Kasumi-1 (cell line): Measurements from ENCODE around the gene LTBP1.
A peak's percentile ranks its signal among the peaks of the same experiment; 100 is the strongest.
"Not testable (repeated sequence)": the region's sequence is repeated elsewhere in the genome, so short reads cannot be mapped to it uniquely, and the experiment has no call there.

ENCODE experiments used
- DNase-seq, 2 experiments: peaks; one replicate each; lab custom pipeline; 2025; lab: John Stamatoyannopoulos, UW

LTBP1 gene

DNA sequence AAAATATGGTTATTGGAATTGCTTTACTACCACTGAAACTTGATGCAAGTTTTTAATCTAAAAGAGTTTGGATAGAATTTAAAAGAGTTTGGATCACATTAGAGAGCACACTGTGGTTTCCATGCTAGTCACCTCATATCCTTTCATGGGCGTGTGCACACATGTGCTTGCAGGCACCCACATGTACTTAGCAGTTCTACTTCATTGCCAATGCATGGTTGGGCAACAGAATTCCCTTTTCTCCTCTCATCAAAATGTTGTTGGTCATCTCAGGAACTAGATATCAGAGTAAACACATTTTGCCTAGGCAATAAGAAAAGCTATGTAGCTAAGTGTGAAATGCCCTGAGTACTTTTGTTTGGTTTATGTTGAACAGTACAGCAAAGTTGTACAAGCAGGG is 275.6 kb downstream of the LTBP1 start:
- DNase-seq, result no peak

DNA sequence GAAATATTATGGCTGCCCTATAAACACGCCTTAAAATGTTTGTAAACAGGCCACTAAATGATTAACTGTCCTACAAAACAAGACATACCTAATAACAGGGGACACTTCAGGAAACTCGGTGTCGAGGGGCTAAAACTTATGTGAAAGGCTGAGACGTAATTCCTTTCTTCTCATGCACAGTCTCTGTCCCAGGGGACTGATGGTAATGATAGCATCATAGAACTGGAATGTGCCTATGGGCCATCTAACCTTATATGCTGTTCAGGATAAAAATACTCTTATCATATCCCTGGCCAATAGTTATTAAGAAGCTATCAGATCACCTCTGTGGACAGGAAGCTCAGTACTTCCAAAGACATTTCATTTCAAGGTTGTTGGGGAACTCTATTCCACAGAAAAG is 277.1 kb downstream of the LTBP1 start:
- DNase-seq, result no peak

DNA sequence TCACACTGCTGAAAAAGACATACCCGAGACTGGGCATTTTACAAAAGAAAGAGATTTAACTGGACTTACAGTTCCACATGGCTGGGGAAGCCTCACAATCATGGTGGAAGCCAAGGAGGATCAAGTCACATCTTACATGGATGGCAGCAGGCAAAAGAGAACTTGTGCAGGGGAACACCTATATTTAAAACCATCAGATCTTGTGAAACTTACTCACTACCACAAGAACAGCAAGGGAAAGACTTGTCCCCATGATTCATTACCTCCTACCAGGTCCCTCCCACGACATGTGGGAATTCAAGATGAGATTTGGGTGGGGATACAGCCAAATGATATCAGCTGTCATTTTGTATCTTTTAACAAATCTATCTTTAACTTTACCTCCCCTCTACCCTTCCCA is 278.6 kb downstream of the LTBP1 start:
- no peak for DNase-seq

DNA sequence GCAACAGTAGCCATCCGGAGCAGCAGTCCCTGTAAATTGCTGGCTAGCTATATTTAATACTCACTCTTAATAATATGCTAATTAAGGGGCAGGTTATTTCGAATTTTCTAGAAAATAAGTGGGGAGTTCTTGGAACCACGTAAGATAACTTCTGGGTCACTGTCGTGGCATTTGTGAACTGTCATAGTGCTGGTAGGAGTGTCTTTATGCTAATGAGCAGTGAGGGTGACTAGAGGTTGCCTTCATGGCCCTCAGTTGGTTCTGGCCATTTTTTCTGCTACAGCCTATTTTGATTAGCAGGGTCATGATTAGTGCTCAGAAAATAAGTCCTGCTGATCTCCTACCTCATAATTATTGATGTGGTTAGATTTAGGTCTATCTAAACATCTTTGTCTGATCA is 279.8 kb downstream of the LTBP1 start:
- DNase-seq, result no peak

DNA sequence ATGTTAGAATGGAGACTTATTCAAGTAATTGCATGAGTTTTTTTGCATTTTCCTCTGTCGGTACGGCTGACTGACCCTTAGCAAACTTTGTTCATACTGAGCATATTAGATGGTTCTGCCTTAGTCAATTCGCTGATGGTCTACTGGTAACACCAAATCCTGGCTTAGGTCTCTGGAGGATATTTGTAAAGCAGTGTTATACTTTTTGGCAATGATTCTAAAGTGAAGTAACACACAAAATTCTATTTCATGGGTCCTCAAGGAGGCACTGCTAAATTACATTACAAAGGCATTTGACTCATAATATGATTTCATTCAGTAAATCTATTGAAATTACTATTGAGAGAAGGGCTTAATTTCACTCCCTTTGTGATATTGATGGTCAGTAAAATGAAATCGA is 282.9 kb downstream of the LTBP1 start:
- DNase-seq, result no peak

DNA sequence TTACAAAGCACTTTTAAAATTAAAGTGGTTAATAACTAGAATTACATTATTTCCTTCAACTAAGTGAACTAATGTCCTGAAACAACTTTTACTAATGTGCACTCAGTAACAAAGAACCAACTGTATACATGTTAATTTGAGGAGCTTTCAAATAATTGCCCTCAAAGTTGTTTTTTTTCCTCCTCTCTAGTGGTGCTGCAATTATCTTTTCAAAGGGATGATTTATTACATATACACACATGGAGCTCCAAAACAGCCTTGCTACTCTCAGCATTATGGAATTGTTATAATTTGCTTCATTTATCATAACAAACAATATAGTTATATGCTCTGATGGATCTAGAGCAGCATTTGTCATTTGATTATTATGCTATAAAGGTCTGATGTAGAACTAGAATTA is 283.4 kb downstream of the LTBP1 start:
- no peak for DNase-seq

DNA sequence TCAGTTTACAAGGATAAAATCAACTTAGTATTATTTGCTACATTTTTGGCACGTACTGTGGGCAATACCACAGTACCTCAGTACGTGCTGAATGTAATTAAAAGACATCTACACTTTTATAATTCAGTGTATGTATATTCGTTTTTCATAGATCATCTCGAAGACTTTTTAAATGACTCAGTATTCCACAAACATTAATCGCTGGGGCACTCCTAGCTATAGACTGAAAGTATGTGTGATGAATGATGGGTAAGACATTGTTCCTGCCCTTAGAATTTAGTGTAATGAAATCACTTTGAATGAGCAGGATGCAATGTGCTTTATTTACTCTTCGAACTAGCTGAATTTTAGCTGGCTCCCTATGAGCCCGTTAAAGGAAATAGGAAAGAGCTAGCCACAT is 284.1 kb downstream of the LTBP1 start:
- no peak for DNase-seq

DNA sequence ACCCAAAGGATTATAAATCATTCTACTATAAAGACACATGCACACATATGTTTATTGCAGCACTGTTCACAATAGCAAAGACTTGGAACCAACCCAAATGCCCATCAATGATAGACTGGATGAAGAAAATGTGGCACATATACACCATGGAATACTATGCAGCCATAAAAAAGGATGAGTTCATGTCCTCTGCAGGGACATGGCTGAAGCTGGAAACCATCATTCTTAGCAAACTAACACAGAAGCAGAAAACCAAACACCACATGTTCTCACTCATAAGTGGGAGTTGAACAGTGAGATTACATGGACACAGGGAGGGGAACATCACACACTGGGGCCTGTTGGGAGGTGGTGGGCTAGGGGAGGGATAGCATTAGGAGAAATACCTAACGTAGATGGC is 288.8 kb downstream of the LTBP1 start:
- not testable (repeated sequence) for DNase-seq

DNA sequence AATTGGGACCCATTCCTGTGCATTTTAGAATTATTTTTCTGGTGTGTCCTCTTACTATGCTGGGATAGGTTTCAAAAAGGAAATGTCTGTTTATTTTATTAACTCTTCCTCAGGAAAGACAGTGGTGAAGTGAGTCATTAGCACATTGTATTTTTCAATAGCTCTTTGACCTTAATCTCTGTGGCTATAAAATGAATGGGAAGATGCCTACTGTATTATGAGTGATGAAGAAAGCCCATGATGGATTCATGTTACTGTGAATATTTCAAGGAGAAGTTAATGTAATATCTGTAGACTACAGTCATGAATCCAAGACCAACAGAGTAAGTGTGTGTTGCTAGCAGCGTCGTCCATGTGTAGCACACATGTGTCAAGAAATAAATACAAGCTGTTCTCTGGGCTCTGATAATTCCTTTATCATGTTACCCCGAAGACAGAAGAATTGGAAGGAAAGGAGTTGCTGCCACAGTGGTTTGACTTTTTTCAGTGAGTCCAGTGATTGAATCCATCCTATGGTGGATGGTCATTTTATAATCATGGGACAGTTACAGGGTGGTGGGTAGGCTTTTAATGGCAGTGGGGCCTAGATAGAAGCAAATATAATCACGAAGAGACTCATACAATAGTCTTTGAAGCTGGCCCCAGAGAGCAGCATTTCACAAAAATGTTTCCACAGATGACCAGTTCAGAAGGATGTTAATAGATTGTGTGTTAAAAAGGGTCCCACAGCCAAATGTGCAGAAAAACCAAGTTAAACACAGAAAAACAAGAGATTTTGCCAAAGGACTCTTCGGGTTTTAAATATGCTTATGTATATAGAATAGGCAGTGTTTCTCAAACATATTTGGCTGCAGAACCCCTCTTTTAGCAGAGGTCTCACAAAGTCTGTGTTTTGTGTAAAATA is 290.0 kb downstream of the LTBP1 start:
- peak; percentile 12 to 16 for DNase-seq

DNA sequence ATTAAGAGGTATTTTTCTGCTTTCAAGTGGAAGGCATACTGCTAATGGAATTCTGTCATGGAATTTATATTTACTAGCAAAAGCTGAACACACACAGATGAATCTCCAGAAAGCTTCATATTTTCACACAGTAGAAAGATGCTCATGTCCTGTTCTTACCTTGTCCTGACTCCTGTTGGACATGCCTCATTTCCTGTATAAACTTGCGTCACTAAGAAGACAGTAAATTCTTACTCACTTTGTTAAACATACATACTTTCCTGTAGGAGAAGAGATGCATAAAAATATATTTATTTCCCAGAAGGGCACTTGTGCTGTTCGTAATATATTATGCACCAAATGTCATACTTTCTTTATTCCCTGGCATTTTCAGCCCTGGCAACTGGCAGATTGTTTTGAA is 291.4 kb downstream of the LTBP1 start:
- no peak for DNase-seq

DNA sequence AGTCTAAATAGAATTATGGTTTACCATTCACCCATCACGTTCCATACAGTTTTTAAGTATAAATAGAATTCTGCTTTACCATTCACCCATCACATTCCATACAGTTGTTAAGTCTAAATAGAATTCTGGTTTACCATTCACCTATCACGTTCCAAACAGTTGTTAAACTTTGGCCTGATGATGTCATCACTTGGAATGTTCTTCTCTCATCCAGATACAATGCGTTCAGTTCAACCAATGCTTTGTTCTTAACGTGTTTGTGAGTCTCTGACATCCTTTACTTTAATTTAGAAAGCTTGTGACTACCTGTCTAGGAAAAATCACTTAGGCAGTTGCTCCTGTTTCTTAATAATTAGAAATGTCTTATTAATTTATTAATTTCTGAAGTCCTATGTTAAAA is 293.4 kb downstream of the LTBP1 start:
- no peak for DNase-seq

DNA sequence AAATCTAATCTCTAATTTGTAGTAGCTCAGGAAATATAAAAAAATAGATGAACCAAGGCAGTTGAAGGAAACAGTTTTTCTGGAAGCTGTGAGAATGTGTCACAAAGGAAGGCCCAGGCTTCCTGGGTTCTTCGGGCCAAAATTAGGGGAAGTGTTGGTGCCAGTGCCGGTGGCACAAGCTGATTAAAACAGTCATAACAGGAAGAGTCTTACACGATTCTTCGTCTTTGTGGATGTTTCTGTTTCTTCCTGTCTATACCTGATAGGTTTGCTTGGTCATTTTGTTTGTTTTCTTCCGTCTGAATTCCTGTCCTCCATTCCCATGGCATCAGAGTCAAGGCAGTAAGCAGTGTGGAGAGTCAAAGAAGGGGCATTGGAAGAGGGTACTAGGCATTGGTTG is 294.3 kb downstream of the LTBP1 start:
- peak; percentile 15 to 25 for DNase-seq

DNA sequence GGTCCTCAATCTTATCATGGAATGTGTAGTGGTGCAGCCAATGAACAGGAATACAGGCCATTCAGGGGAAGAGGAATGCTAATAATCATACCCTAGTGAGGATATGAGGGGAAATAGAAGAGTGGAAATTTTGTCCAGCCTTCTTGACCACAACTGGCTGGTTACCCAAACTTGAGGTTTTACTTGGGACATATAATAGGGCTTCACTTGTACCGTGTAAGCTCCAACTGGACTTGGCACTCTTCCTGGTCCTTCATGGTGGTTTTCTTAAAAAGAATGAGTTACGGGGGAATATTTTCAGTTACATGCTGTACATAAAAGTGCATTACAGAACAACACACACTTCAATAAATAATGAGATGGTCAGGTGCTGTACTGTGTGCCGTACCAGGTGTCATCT is 294.8 kb downstream of the LTBP1 start:
- no peak for DNase-seq

DNA sequence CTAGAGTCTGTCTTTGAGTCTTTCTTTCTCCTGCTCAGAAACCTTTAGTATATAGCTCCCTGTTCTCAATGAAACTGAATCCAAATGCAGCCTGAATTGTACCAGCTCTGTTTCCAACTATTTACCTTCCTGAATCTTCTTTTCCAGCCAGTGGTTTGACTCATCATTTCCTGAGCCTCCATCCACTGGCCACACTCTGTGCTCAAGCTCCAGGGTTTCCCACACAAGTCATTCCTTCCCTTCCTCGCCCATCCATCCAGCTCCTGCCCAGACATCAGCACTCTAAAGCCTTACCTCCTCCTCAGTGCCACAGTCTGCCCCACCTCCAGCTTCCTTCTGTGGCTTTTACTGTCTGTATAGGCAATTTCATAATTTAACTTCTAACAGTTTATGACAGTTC is 296.1 kb downstream of the LTBP1 start:
- DNase-seq, result peak; percentile 28 to 39

DNA sequence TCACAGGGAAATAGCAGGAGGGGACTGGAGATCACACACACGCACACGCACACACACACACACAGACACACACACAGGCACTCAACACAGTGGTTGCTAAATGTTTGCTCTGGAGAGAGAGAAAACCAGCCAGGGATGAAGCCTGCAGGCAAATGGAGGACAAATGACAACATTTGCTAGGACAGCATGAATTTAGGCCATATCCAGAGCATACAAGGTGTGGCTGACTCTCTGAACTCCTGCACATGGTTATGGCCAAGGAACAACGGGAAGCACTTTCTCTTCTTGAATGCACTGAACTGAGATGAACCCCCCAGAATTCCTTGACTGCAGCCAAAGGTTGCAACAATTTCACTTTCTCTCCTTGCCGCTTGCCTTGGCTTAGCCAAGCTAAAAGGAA is 299.7 kb downstream of the LTBP1 start:
- DNase-seq, result no peak

DNA sequence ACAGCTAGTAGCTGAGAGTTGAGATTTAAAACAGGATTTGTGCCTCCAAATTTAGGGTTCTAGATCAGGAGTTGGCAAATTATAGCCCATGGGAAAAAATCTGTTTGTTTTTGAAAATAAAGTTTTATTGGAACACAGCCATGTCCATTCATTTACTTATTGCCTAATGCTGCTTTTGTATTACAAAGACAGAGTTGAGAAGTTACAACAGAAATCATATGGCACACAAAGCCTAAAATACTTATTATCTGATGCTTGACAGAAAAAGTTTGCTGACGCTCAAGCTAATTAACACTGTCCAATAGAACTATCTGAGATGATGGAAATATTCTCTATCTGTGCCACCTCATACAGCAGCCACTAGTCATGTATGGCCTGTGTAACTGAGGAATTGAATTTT is 300.6 kb downstream of the LTBP1 start:
- DNase-seq, result no peak

DNA sequence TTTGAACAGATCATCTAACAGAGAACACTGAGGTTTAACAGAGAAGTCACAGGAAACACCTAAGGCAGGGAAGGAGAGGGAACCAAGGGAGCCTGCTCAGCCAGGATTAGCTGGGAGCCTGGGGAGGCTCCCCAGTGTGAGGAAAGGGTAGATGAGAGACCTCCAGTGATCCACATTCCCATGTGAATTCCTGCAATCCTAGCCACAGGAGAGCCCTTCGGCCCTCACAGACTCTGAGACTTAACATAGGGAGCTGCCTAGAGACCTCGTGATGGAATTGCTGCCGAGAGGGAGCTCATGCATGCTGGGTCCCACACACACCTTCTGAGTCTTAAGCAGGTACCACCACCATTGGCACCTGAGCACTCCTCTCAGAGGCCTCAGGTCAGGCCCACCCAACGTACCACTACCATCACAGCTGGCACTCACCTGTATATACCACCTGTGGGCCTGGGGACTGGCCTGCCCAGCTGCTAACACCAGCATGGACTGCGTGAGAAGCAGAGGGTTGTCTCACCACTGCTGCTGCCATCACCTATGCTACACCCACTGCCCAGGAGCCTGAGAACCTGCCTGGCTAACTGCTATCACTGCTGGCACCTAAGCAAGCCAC is 303.8 kb downstream of the LTBP1 start:
- no peak for DNase-seq

DNA sequence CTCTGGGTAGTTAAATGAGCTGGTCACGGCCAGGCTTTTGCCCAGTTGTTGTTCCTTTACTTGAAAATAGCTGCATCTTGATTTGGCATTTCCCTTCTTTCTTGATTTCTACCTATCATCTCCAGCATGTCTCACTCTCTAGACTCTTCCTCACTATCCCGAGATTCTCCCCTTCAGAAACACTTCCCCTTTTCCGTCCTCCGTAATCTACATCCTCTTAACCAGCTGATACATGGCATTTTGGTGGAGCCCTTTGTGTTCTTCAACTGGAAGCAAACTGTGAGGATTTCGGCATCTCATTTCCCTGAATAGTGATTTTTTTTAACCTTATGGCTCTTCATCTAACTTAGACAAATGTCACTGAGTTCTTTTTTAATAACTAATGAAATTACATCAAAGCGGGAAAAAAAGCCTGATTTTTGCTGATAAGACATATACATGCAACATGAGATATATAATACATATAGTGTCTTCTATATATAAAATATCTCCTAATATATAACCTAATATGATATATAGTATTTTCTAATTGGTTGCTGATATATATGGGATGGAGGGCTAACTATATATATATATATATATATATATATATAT is 309.5 kb downstream of the LTBP1 start:
- no peak for DNase-seq

DNA sequence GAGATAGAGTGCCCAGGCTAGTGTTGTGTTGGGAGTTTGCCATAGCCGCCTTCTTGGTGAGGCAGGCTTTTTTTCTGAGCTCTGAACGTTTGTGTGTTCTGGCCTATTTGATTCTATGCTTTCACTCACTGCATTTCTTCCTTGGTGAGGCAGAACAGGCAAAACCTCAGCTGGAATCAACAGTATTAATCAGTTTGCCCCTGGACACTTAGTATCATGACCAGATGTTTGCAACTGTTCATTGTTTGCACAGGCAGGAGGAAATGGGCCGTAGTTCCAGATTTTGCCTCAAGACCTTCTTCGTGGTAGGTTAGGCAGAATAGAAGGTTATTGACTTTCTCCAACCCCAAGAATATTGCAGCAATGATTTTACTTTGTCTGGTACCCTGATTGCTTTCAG is 311.6 kb downstream of the LTBP1 start:
- no peak for DNase-seq

DNA sequence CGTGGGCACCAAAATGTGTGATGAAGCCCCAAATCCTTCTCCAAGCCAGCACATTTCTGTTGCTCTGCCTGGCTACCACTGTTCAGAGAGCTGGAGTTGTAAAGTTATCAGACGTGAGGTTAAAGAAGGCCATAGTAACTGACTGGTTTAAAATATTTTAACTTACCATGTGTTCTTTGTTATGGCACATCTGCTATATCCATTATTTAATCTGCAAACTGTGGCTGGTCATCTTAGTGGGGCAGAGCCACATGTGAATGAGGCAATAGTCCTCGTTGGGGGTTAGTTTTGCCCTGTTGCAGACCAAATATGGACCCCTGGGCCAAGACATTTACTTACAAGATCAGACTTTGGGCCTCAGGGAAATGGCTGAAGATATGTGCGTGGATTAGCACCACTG is 315.3 kb downstream of the LTBP1 start:
- no peak for DNase-seq

DNA sequence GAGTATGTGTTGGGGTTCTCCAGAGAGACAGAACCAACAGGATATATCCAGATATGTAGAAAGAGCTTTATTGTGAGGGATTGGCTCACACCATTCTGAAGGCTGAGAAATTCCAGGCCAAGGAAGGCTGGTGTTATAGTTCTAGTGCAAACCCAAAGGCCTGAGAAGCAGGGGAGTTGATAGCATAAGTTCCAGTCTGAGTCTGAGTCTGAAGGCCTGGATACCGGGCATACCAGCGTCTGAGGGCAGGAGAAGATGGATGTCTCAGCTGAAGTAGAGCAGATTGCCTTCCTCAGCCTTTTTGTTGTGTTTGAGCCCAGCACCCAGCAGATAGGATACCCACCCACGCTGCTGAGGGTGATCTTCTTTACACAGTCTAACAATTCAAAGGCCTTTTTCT is 318.0 kb downstream of the LTBP1 start:
- DNase-seq, result no peak

DNA sequence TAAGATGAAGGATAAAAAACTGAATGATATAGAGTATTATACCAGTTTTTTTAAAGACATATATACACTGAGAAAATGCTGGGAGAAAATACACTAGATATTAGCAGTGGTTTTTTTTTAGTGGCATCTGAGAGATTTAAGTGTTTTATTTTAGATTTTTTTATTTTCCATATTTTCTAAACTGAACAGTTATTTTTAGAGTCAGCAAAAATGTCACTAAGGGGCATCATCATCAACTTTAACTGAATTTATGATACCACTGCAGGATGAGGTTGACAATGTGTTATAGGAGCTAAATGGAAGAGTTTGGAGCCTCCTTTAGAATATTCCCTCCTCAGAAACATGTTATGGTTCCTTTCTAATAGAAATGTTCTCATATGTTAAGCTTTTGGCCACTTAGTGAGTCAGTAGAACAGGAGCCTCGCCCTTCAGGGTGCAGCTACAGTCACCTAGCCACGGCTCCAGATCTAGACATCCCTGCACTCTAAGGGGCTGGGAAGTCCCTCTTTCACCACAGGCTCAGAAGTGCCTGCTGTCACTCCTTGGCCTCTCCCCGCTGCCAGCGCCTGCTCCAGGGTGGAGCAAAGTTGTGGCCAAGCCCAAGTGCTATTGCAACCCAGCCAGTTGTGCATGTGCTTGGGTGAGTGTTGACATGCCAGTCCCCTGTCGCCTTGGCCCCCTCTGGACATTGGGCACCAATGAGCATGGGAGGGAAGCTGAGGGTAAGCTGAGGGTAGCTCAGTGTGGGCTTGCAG is 319.0 kb downstream of the LTBP1 start:
- no peak for DNase-seq

DNA sequence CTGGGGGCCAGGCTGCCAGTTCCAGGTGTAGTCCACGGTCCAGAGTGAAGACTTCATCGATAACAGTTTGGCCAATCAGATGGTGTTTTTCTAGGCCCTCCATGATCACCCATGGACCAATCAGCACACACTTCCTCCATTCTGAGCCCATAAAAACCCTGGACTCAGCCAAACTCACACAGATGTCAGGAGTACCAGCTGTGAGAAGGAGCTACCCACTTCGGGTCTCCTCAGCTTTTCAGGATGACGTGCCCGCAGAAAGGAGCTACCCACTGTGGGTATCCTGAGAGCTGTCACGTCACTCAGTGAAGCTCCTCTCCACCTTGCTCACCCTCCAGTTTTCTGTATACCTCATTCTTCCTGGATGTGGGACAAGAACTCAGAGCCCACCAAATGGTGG is 319.7 kb downstream of the LTBP1 start:
- no peak for DNase-seq
